ENCODE measurements around the gene FHIT. TPM values are rescaled to one million over a fixed set of nuclear protein-coding genes. Genes with fewer than 3 reads are reported as not detected.
A peak's percentile ranks its signal among the peaks of the same experiment; 100 is the strongest.

The FHIT gene
- total RNA-seq, 2 donors from 2014 or later, result 6.8 to 12.3 TPM

- no peak overlapping the region for H3K9ac ChIP-seq (ENCODE audit: extremely low read depth, low read length, poor library complexity, severe bottlenecking)
- Mint-ChIP-seq H3K36me3 (ENCODE audit: low read depth) (no peaks in the 10 kb centered on the region), H3K27me3 (ENCODE audit: insufficient read depth) (peaks cover 28% of the 10 kb centered on the region), H3K27ac (no peak overlapping the region), H3K9me3 (peaks cover 11% of the 10 kb centered on the region), H3K4me1 (peaks cover 28% of the 10 kb centered on the region), H3K4me3 (no peak overlapping the region)
- no peak overlapping the region for H3K27ac ChIP-seq (ENCODE audit: low read depth, low read length)
- H3K27me3 ChIP-seq (ENCODE audit: control insufficient read depth, insufficient read depth, low read length, poor library complexity, severe bottlenecking), result no peaks in the 10 kb centered on the region
- peak overlapping the region; percentile 32 for H3K4me3 ChIP-seq (ENCODE audit: low read length)
- no peaks in the 10 kb centered on the region for H3K36me3 ChIP-seq (ENCODE audit: control insufficient read depth, insufficient read depth, low read length)
- H3K4me1 ChIP-seq (ENCODE audit: control insufficient read depth, insufficient read depth, low read length), result peaks cover 13% of the 10 kb centered on the region
- no peak for DNase-seq
- no peak for TF ChIP-seq CTCF (conservative IDR thresholded peaks at IDR 0.05)
- no peaks in the 10 kb centered on the region for H3K9me3 ChIP-seq (ENCODE audit: control insufficient read depth, low read length)
Measured at GRCh38 chr3:60073942-60074341, 1177.3 kb downstream of the FHIT start.

DNA sequence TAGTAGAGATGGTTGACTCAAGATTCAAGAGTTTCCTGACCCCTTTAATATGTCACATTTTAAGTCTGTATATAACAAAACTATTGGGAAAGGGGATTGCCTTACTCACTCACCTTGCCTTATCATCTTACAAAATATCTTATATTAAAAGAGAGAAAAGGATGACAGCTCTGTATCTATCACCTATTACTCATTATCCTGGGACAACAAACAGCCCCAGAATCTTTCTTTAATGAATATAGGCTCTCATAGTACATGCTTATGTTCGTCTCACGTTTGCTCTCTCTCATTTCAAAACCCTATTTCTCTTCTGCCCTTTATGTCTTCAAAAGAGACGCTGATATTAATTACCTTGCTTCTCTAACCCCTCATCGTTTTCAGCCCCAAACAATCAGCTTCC lies 1178.0 kb downstream of the FHIT start:
- DNase-seq, result no peak
- Histone ChIP-seq H3K4me1 (ENCODE audit: control insufficient read depth, insufficient read depth, low read length) (peaks cover 13% of the 10 kb centered on the region), H3K36me3 (ENCODE audit: control insufficient read depth, insufficient read depth, low read length) (no peaks in the 10 kb centered on the region), H3K27me3 (ENCODE audit: control insufficient read depth, insufficient read depth, low read length, poor library complexity, severe bottlenecking) (no peaks in the 10 kb centered on the region), H3K9ac (ENCODE audit: extremely low read depth, low read length, poor library complexity, severe bottlenecking) (no peak overlapping the region), H3K27ac (ENCODE audit: low read depth, low read length) (no peak overlapping the region), H3K9me3 (ENCODE audit: control insufficient read depth, low read length) (peaks cover 4% of the 10 kb centered on the region), H3K4me3 (ENCODE audit: low read length) (peak overlapping the region; percentile 32)
- peaks cover 32% of the 10 kb centered on the region for H3K27me3 Mint-ChIP-seq (ENCODE audit: insufficient read depth)
- H3K36me3 Mint-ChIP-seq (ENCODE audit: low read depth), result no peaks in the 10 kb centered on the region
- H3K4me3 Mint-ChIP-seq, result no peak overlapping the region
- TF ChIP-seq CTCF (conservative IDR thresholded peaks at IDR 0.05), result no peak
- peaks cover 11% of the 10 kb centered on the region for H3K9me3 Mint-ChIP-seq
- WGBS, 2 experiments (ENCODE audit: insufficient coverage in 1 of 2, insufficient read length in 1 of 2), result 93 to 96% methylated on average over 3 to 4 of the region's 4 CpGs
- H3K27ac Mint-ChIP-seq, result no peak overlapping the region
- peaks cover 28% of the 10 kb centered on the region for H3K4me1 Mint-ChIP-seq

- H3K36me3 ChIP-seq (ENCODE audit: control insufficient read depth, insufficient read depth, low read length), result no peaks in the 10 kb centered on the region
- H3K4me1 ChIP-seq (ENCODE audit: control insufficient read depth, insufficient read depth, low read length), result peaks cover 13% of the 10 kb centered on the region
- Mint-ChIP-seq H3K4me1 (peaks cover 27% of the 10 kb centered on the region), H3K27ac (no peak overlapping the region), H3K27me3 (ENCODE audit: insufficient read depth) (peaks cover 46% of the 10 kb centered on the region), H3K36me3 (ENCODE audit: low read depth) (no peaks in the 10 kb centered on the region), H3K9me3 (peaks cover 8% of the 10 kb centered on the region), H3K4me3 (no peak overlapping the region)
- peaks cover 5% of the 10 kb centered on the region for H3K9me3 ChIP-seq (ENCODE audit: control insufficient read depth, low read length)
- DNase-seq, result peak; percentile 68
- H3K4me3 ChIP-seq (ENCODE audit: low read length), result no peak overlapping the region
- H3K9ac ChIP-seq (ENCODE audit: extremely low read depth, low read length, poor library complexity, severe bottlenecking), result peak overlapping the region; percentile 3
- WGBS, 2 experiments (ENCODE audit: insufficient coverage in 1 of 2, insufficient read length in 1 of 2), result 65 to 74% methylated on average over 3 of the region's 3 CpGs
- no peaks in the 10 kb centered on the region for H3K27me3 ChIP-seq (ENCODE audit: control insufficient read depth, insufficient read depth, low read length, poor library complexity, severe bottlenecking)
- TF ChIP-seq CTCF (conservative IDR thresholded peaks at IDR 0.05), result no peak
- H3K27ac ChIP-seq (ENCODE audit: low read depth, low read length), result no peak overlapping the region
Measured at GRCh38 chr3:60070366-60070765, 1180.9 kb downstream of the FHIT start.
